H1 (cell line): ENCODE results near the gene UVRAG. TPM values are rescaled to one million over a fixed set of nuclear protein-coding genes. Genes with fewer than 3 reads are reported as not detected.

Source experiments
- CTCF ChIA-PET: fragments of 300-600 bp; sonication (Branson Sonifier 250); formaldehyde crosslinking; loops from one replicate; lab custom pipeline; 2021; ENCODE audit not compliant: partially characterized antibody; lab: Charles Lee
- POLR2A ChIA-PET: fragments of 300-600 bp; sonication (Branson Sonifier 250); formaldehyde crosslinking; loops from one replicate; lab custom pipeline; 2021; ENCODE audit warnings: inconsistent platforms; ENCODE audit not compliant: partially characterized antibody; lab: Charles Lee
- DNase-seq, 2 experiments: peaks; one replicate each; pipeline versions ENCODE4 v3.0.0 to v3.0.0-alpha.2; 2010 to 2022; ENCODE audit warnings: low spot score in 2 of 2, low read depth in 1 of 2, mixed read lengths in 1 of 2
- FAIRE-seq: peaks from 2 replicates; lab custom pipeline; 2011; peaks lifted over from hg19 to GRCh38; lab: Jason Lieb, UNC
- H2AFZ ChIP-seq: 2 replicates; pipeline ENCODE4 v1.8.1; 2012; ENCODE audit warnings: low read length, inconsistent platforms
- H2AK5ac ChIP-seq: 2 replicates; pipeline ENCODE4 v1.6.1; 2013; ENCODE audit warnings: low read depth, low read length
- H2BK120ac ChIP-seq: replicated peaks from 2 replicates; pipeline ENCODE3; 2013; ENCODE audit warnings: low read depth, low read length, inconsistent platforms
- H2BK12ac ChIP-seq: 2 replicates; pipeline ENCODE4 v1.6.1; 2013; ENCODE audit warnings: low read depth, low read length
- H2BK15ac ChIP-seq: 2 replicates; pipeline ENCODE4 v1.6.1; 2013; ENCODE audit warnings: low read length
- H2BK20ac ChIP-seq: 2 replicates; pipeline ENCODE4 v1.6.1; 2013; ENCODE audit warnings: low read length
- H2BK5ac ChIP-seq: 2 replicates; pipeline ENCODE4 v1.6.1; 2013; ENCODE audit warnings: low read depth, low read length
- H3K14ac ChIP-seq: 2 replicates; pipeline ENCODE4 v1.6.1; 2013; ENCODE audit warnings: inconsistent platforms; ENCODE audit not compliant: insufficient read length
- H3K18ac ChIP-seq: 2 replicates; pipeline ENCODE4 v1.6.1; 2013; ENCODE audit warnings: low read length; ENCODE audit errors: extremely low read depth
- H3K23ac ChIP-seq: 2 replicates; pipeline ENCODE4 v1.6.1; 2013; ENCODE audit warnings: inconsistent platforms; ENCODE audit not compliant: insufficient read length
- H3K23me2 ChIP-seq: 2 replicates; pipeline ENCODE4 v1.6.1; 2013; ENCODE audit warnings: low read depth, low read length
- H3K27ac ChIP-seq: 2 replicates; pipeline ENCODE4 v1.6.1; 2011; ENCODE audit warnings: low read depth, low read length, inconsistent platforms
- H3K27me3 ChIP-seq, 4 experiments: replicated peaks in 1 of 4; 1 replicate in 1 of 4; 2 replicates in 3 of 4; pipeline versions ENCODE4 v1.6.1 to v1.8.1; 2011 to 2013; ENCODE audit warnings: low read length in 3 of 4, mild to moderate bottlenecking in 3 of 4, inconsistent platforms in 2 of 4, mixed read lengths in 2 of 4, moderate library complexity in 1 of 4; ENCODE audit not compliant: control insufficient read depth in 3 of 4, insufficient read depth in 3 of 4; ENCODE audit errors: extremely low read depth in 1 of 4
- H3K36me3 ChIP-seq, 4 experiments: 2 replicates each; pipeline versions ENCODE4 v1.6.1 to v1.8.1; 2011 to 2013; ENCODE audit warnings: mild to moderate bottlenecking in 4 of 4, low read length in 3 of 4, moderate library complexity in 2 of 4, control low read depth in 1 of 4, inconsistent platforms in 1 of 4; ENCODE audit not compliant: insufficient read depth in 4 of 4, control insufficient read depth in 2 of 4
- H3K4ac ChIP-seq: replicated peaks from 2 replicates; pipeline ENCODE3; 2013; ENCODE audit warnings: low read length, low read depth, mixed read lengths, inconsistent platforms; ENCODE audit not compliant: insufficient read length
- H3K4me1 ChIP-seq, 4 experiments: replicated peaks in 1 of 4; 1 replicate in 1 of 4; 2 replicates in 3 of 4; pipeline versions ENCODE4 v1.6.1 to v1.8.1; 2011 to 2013; ENCODE audit warnings: low read length in 3 of 4, inconsistent platforms in 2 of 4, mixed read lengths in 1 of 4; ENCODE audit not compliant: insufficient read depth in 4 of 4, control insufficient read depth in 3 of 4
- H3K4me2 ChIP-seq, 2 experiments: 2 replicates each; pipeline versions ENCODE4 v1.6.1 to v1.8.1; 2011 to 2013; ENCODE audit warnings: low read depth in 2 of 2, low read length in 2 of 2, control low read depth in 1 of 2, inconsistent platforms in 1 of 2, mild to moderate bottlenecking in 1 of 2; ENCODE audit not compliant: insufficient read depth in 1 of 2
- H3K4me3 ChIP-seq, 4 experiments: fragments of 200-600, 300-600 bp in 1 of 4; sonication (generic), shearing (Covaris generic), sonication (Bioruptor Twin) in 1 of 4; 2 replicates each; pipeline versions ENCODE4 v1.5.1 to v1.8.1; 2011 to 2016; ENCODE audit warnings: low read length in 4 of 4, low read depth in 3 of 4, control low read depth in 2 of 4, inconsistent platforms in 2 of 4, mild to moderate bottlenecking in 2 of 4, mixed read lengths in 1 of 4, moderate library complexity in 1 of 4; ENCODE audit not compliant: insufficient read depth in 2 of 4; ENCODE audit errors: extremely low read depth in 1 of 4
- H3K56ac ChIP-seq: replicated peaks from 2 replicates; pipeline ENCODE3; 2013; ENCODE audit warnings: low read depth, mild to moderate bottlenecking, mixed read lengths, low read length, inconsistent platforms; ENCODE audit not compliant: insufficient read length
- H3K79me1 ChIP-seq: 2 replicates; pipeline ENCODE4 v1.6.1; 2013; ENCODE audit warnings: low read depth, low read length, control low read depth
- H3K79me2 ChIP-seq, 2 experiments: 2 replicates each; pipeline versions ENCODE4 v1.6.1 to v1.8.1; 2012 to 2013; ENCODE audit warnings: low read length in 2 of 2, mild to moderate bottlenecking in 2 of 2, inconsistent platforms in 1 of 2; ENCODE audit not compliant: insufficient read depth in 2 of 2, control insufficient read depth in 1 of 2
- H3K9ac ChIP-seq, 4 experiments: replicated peaks in 1 of 4; 1 replicate in 1 of 4; 2 replicates in 3 of 4; pipeline versions ENCODE4 v1.6.1 to v1.8.1; 2011 to 2013; ENCODE audit warnings: low read depth in 3 of 4, low read length in 3 of 4, control low read depth in 2 of 4, mild to moderate bottlenecking in 2 of 4, moderate library complexity in 2 of 4, inconsistent platforms in 1 of 4; ENCODE audit errors: extremely low read depth in 1 of 4
- H3K9me3 ChIP-seq, 2 experiments: 2 replicates each; pipeline versions ENCODE4 v1.6.1 to v1.8.1; 2012 to 2013; ENCODE audit warnings: mild to moderate bottlenecking in 2 of 2, moderate library complexity in 2 of 2, control low read depth in 1 of 2, inconsistent platforms in 1 of 2, low read depth in 1 of 2, low read length in 1 of 2, mixed read lengths in 1 of 2; ENCODE audit not compliant: insufficient read depth in 2 of 2
- H4K20me1 ChIP-seq, 2 experiments: replicated peaks in 1 of 2; 2 replicates each; pipeline versions ENCODE3 to v1.8.1; 2011 to 2013; ENCODE audit warnings: inconsistent platforms in 2 of 2, low read length in 2 of 2, mild to moderate bottlenecking in 1 of 2; ENCODE audit not compliant: insufficient read depth in 2 of 2, control insufficient read depth in 1 of 2
- H4K5ac ChIP-seq: 2 replicates; pipeline ENCODE4 v1.6.1; 2013; ENCODE audit warnings: low read length, low read depth, mixed read lengths, inconsistent platforms; ENCODE audit not compliant: insufficient read length
- H4K8ac ChIP-seq: 2 replicates; pipeline ENCODE4 v1.8.0; 2013; ENCODE audit warnings: mild to moderate bottlenecking, moderate library complexity, low read length, inconsistent platforms; ENCODE audit not compliant: insufficient read depth; ENCODE audit errors: extremely low read depth
- H4K91ac ChIP-seq: replicated peaks from 2 replicates; pipeline ENCODE3; 2013; ENCODE audit warnings: low read length, mixed read lengths, inconsistent platforms; ENCODE audit not compliant: insufficient read length
- BRCA1 ChIP-seq: IDR thresholded peaks from 2 replicates; pipeline ENCODE4 v1.6.1; 2012; ENCODE audit warnings: low read depth, low read length, improper control_type of control experiment
- CREB1 ChIP-seq: IDR thresholded peaks from 2 replicates; pipeline ENCODE4 v1.6.1; 2012; ENCODE audit warnings: inconsistent platforms
- GTF2F1 ChIP-seq: IDR thresholded peaks from 2 replicates; pipeline ENCODE4 v1.6.1; 2012; ENCODE audit warnings: low read depth, low read length, improper control_type of control experiment, borderline replicate concordance
- HDAC2 ChIP-seq, 2 experiments: fragments of 300-600 bp in 1 of 2; sonication (generic) in 1 of 2; IDR thresholded peaks; 2 replicates each; pipeline ENCODE4 v1.6.1; 2011 to 2012; ENCODE audit warnings: low read depth in 2 of 2, low read length in 2 of 2, mild to moderate bottlenecking in 2 of 2, moderate library complexity in 2 of 2, borderline replicate concordance in 1 of 2, inconsistent platforms in 1 of 2
- KDM1A ChIP-seq: fragments of 200-600, 300-600 bp; sonication (generic); IDR thresholded peaks from 2 replicates; pipeline ENCODE4 v1.7.1; 2016; ENCODE audit warnings: mild to moderate bottlenecking, low read length, borderline replicate concordance
- POLR2AphosphoS5 ChIP-seq: IDR thresholded peaks from 2 replicates; pipeline ENCODE4 v1.6.1; 2011; ENCODE audit warnings: low read depth, low read length
- RNF2 ChIP-seq: fragments of 200-900, 300-1000 bp; sonication (generic); IDR thresholded peaks from 2 replicates; pipeline ENCODE4 v1.7.1; 2016; ENCODE audit warnings: borderline replicate concordance, low read depth, mild to moderate bottlenecking, antibody characterized with exemption, low read length; ENCODE audit not compliant: poor library complexity, severe bottlenecking; ENCODE audit errors: missing control alignments
- YY1 ChIP-seq: IDR thresholded peaks from 2 replicates; pipeline ENCODE4 v1.6.1; 2011; ENCODE audit warnings: low read depth, mild to moderate bottlenecking, low read length
- WGBS, 2 experiments: shearing (Covaris generic) in 1 of 2; methylation state at CpG; one replicate each; pipeline versions ENCODE4 v1.1.6 to v1.1.7; 2013 to 2015; ENCODE audit warnings: low lambda C conversion rate in 2 of 2, mixed read lengths in 2 of 2, inconsistent platforms in 1 of 2, low coverage in 1 of 2, missing lambda C conversion rate in 1 of 2; ENCODE audit not compliant: insufficient replicate concordance in 2 of 2, insufficient coverage in 1 of 2, insufficient read length in 1 of 2; ENCODE audit errors: extremely low coverage in 1 of 2, missing lambda C conversion rate in 1 of 2; 5-methylcytosine and 5-hydroxymethylcytosine counted together
- polyA plus RNA-seq, 7 experiments: library from polyadenylated mRNA; depleted of rRNA in 3 of 7; stranded (reverse) in 5 of 7; unstranded in 2 of 7; fragments of >200 nt in 5 of 7; fragments of 200-250 nt in 2 of 7; gene quantifications; 1 replicate in 5 of 7; 2 replicates in 1 of 7; 4 replicates in 1 of 7; pipeline versions ENCODE4 v1.2.1 to v1.2.3, GENCODE V29; 2011 to 2013; ENCODE audit warnings: missing spikeins in 2 of 7, mixed read lengths in 2 of 7
- total RNA-seq: library from RNA; stranded (reverse); fragmentation: NEBNext Ultra II Directional; extraction: Animal tissue kit (Norgen Biotek cat#: 25700); gene quantifications from 2 replicates; pipeline ENCODE4 v1.2.1, GENCODE V29; 2021
- TF ChIP-seq, protein P1 (sequence below): IDR thresholded peaks from 2 replicates; pipeline ENCODE4 v1.6.1; 2011; ENCODE audit warnings: low read length, improper control_type of control experiment

UVRAG gene
- total and polyA plus RNA-seq, 2 of the 8 experiments (the other 6 are each of a cell fraction or from before 2014, with no cell fraction given) = 5.5 to 14.7 TPM

DNA sequence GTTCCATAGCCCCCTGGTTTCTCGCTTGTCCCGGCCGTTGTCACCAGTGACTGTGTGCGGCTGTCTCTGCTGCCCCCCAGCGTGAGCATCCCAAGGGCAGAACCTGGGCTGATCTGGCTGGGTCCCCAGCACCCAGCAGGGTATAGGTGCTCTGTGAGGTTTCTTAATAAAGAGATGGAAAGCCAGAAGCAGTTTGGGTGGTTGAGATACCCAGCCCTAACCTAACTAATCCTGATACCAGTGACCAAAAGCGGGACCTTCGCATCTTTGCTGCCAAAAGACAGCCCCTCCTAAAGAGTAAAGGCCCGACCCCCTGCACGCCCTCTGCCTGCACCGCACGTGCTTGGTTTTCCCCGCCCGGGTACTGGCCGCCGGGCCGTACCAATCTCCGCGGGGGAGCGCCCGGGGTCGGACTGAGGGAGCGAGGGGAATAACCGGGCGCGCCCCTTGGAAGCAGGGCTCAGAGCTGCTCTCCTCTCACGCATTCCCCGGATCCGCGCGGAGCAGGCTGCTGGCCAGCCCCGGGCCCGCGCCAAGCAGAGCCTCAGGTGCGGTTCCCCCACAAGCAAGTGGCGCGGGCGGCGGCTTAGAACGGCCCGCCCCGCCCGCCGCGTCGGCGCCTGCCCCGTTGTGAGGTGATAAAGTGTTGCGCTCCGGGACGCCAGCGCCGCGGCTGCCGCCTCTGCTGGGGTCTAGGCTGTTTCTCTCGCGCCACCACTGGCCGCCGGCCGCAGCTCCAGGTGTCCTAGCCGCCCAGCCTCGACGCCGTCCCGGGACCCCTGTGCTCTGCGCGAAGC, 46.7 kb upstream of the UVRAG start, which contains the start of gene DGAT2:
DGAT2 (plus strand) TSS at position 667 of the 797 bp plus-strand sequence. CDS start 214 bp downstream, outside the sequence.
- CTCF ChIA-PET = interaction anchor here (0.6 to 1.6 kb wide), 4 partner anchors 9 to 98 kb away, joined by 3 to 4 read pairs (median 3); no protein-coding TSS in a partner anchor
- no peak for TF ChIP-seq BRCA1
- no peak for TF ChIP-seq POLR2AphosphoS5
- TF ChIP-seq, protein P1, sequence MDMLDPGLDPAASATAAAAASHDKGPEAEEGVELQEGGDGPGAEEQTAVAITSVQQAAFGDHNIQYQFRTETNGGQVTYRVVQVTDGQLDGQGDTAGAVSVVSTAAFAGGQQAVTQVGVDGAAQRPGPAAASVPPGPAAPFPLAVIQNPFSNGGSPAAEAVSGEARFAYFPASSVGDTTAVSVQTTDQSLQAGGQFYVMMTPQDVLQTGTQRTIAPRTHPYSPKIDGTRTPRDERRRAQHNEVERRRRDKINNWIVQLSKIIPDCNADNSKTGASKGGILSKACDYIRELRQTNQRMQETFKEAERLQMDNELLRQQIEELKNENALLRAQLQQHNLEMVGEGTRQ = no peak
- peak; percentile 36; the same call in 1 of the 2 replicates for TF ChIP-seq CREB1
- TF ChIP-seq RNF2 = peak; percentile 52
- TF ChIP-seq YY1 = no peak
- TF ChIP-seq HDAC2 (IDR thresholded peaks at IDR 0.05; ENCODE audit: borderline replicate concordance in 1 of 2, low read depth in 2 of 2, low read length in 2 of 2) = peak in 1 of 2 experiments; percentile 29; a peak in 2 of 4 replicates
- no peak for TF ChIP-seq KDM1A
- TF ChIP-seq GTF2F1 = no peak

More for the DNA sequence above, 46.7 kb upstream of the UVRAG start, which contains the start of gene DGAT2:
- no peak for FAIRE-seq
- H4K91ac ChIP-seq = peak within 1 kb of the TSS; percentile 71
- H3K79me2 ChIP-seq = no peaks in the 10 kb centered on the region
- peak within 1 kb of the TSS; percentile 90 for H3K18ac ChIP-seq
- H2BK120ac ChIP-seq = no peak within 1 kb of the TSS
- H4K20me1 ChIP-seq = no peaks in the 10 kb centered on the region
- peak within 1 kb of the TSS; percentile 53 for H4K5ac ChIP-seq
- peaks cover 6% of the 10 kb centered on the region; the same call in 1 of the 2 replicates for H3K23me2 ChIP-seq
- H3K9me3 ChIP-seq = peaks cover 0 to 2% of the 10 kb centered on the region in 2 experiments; a peak in 1 of 4 replicates
- H3K27me3 ChIP-seq = peaks cover 14 to 54% (median 37%) of the 10 kb centered on the region in 4 experiments
- no peak within 1 kb of the TSS for H3K4ac ChIP-seq
- peak within 1 kb of the TSS; percentile 40; the same call in 1 of the 2 replicates for H2BK15ac ChIP-seq
- H3K4me1 ChIP-seq = peaks cover 0 to 16% (median 9%) of the 10 kb centered on the region in 4 experiments; a peak in 5 of 7 replicates
- H3K4me3 ChIP-seq = peak within 1 kb of the TSS; percentile 26 to 63 (median 32)
- H3K23ac ChIP-seq = no peak within 1 kb of the TSS
- 0 out of 2 replicates have a peak within 1 kb of the TSS, but pooled peaks have one; percentile 67 for H2BK20ac ChIP-seq
- 0 out of 2 replicates have a peak within 1 kb of the TSS, but pooled peaks have one; percentile 0 for H2AK5ac ChIP-seq
- no peak within 1 kb of the TSS for H3K27ac ChIP-seq
- H4K8ac ChIP-seq = peak within 1 kb of the TSS; percentile 98
- H2AFZ ChIP-seq = no peak within 1 kb of the TSS; the same call in 1 of the 2 replicates
- POLR2A ChIA-PET = interaction anchor here (0.6 to 1.8 kb wide), 5 partner anchors 22 to 551 kb away, joined by 3 to 4 read pairs (median 3); partner anchors contain the start of gene UVRAG
- H3K36me3 ChIP-seq = no peaks in the 10 kb centered on the region
- peak within 1 kb of the TSS; percentile 89 to 95 for H3K4me2 ChIP-seq
- peak within 1 kb of the TSS; percentile 49; the same call in 1 of the 2 replicates for H2BK5ac ChIP-seq
- DNase-seq = peak; percentile 33 to 85
- H3K14ac ChIP-seq = no peak within 1 kb of the TSS
- 8% methylated on average over 56 of the region's 66 CpGs; no CpG with 5 or more reads in 1 of the 2 experiments for WGBS, 2 experiments
- H3K79me1 ChIP-seq = no peaks in the 10 kb centered on the region
- no peak within 1 kb of the TSS for H3K56ac ChIP-seq
- peak within 1 kb of the TSS; percentile 68; the same call in 1 of the 2 replicates for H2BK12ac ChIP-seq
- peak within 1 kb of the TSS in 3 of 4 experiments; percentile 56 to 66 (median 63); a peak in 5 of 7 replicates for H3K9ac ChIP-seq
